Smooth muscle cell (in vitro differentiated cells): ENCODE data around the gene C9orf85. TPM values are rescaled to one million over a fixed set of nuclear protein-coding genes. Genes with fewer than 3 reads are reported as not detected.
"Not testable (repeated sequence)": the region's sequence is repeated elsewhere in the genome, so short reads cannot be mapped to it uniquely, and the experiment has no call there.

Source experiments
- DNase-seq: peaks from one replicate; lab custom pipeline; 2025; ENCODE audit not compliant: unreplicated experiment; lab: John Stamatoyannopoulos, UW
- H2AFZ ChIP-seq: fragments of 200-600 bp; sonication (generic); 2 replicates; pipeline ENCODE4 v1.6.0; 2016; ENCODE audit warnings: antibody characterized with exemption, low read depth, mild to moderate bottlenecking
- H3F3A ChIP-seq: fragments of 200-600 bp; sonication (generic); 2 replicates; pipeline ENCODE4 v1.6.0; 2017; ENCODE audit warnings: antibody characterized with exemption, low read depth
- H3K27ac ChIP-seq: fragments of 200-600 bp; sonication (generic); 2 replicates; pipeline ENCODE4 v1.5.1; 2016; ENCODE audit warnings: low read depth, mild to moderate bottlenecking
- H3K27me3 ChIP-seq: fragments of 200-600 bp; sonication (generic); 2 replicates; pipeline ENCODE4 v1.6.1; 2016; ENCODE audit warnings: low read depth, mild to moderate bottlenecking
- H3K36me3 ChIP-seq: fragments of 200-600 bp; sonication (generic); 2 replicates; pipeline ENCODE4 v1.5.1; 2016; ENCODE audit warnings: low read depth
- H3K4me1 ChIP-seq: fragments of 200-600 bp; sonication (generic); 2 replicates; pipeline ENCODE4 v1.5.1; 2016; ENCODE audit warnings: low read depth
- H3K4me2 ChIP-seq: fragments of 200-600 bp; sonication (generic); 2 replicates; pipeline ENCODE4 v1.6.0; 2016; ENCODE audit warnings: mild to moderate bottlenecking
- H3K4me3 ChIP-seq: fragments of 200-600 bp; sonication (generic); 2 replicates; pipeline ENCODE4 v1.5.1; 2016; ENCODE audit warnings: mild to moderate bottlenecking
- H3K79me2 ChIP-seq: fragments of 200-600 bp; sonication (generic); 2 replicates; pipeline ENCODE4 v1.6.0; 2016; ENCODE audit warnings: low read depth, mild to moderate bottlenecking
- H3K9ac ChIP-seq: fragments of 200-600 bp; sonication (generic); 2 replicates; pipeline ENCODE4 v1.6.0; 2016; ENCODE audit warnings: low read depth
- H3K9me3 ChIP-seq: fragments of 200-600 bp; sonication (generic); replicated peaks from 2 replicates; pipeline ENCODE4 v1.5.1; 2016; ENCODE audit warnings: low read depth
- H4K20me1 ChIP-seq: fragments of 200-600 bp; sonication (generic); 2 replicates; pipeline ENCODE4 v1.6.0; 2016; ENCODE audit warnings: low read depth
- WGBS: methylation state at CpG from one replicate; pipeline ENCODE4 v1.1.7; 2016; ENCODE audit warnings: low lambda C conversion rate; 5-methylcytosine and 5-hydroxymethylcytosine counted together
- polyA plus RNA-seq: library from polyadenylated mRNA; unstranded; fragments of >200 nt; fragmentation: Nextera tagmentation; extraction: Ambion mirVana; gene quantifications from 2 replicates; pipeline ENCODE4 v1.2.1, GENCODE V29; 2016
- total RNA-seq: library from RNA; depleted of rRNA; stranded (reverse); fragments of >200 nt; gene quantifications from 2 replicates; pipeline ENCODE4 v1.2.3, GENCODE V29; 2014
- TF ChIP-seq, protein P1 (sequence below): fragments of 200-600 bp; sonication (generic); IDR thresholded peaks from 2 replicates; pipeline ENCODE4 v1.5.1; 2017; ENCODE audit warnings: borderline replicate concordance, mild to moderate bottlenecking, antibody characterized with exemption; ENCODE audit not compliant: insufficient read depth, poor library complexity, severe bottlenecking

Gene C9orf85
- total and polyA plus RNA-seq, 2 experiments from 2014 or later: 10.2 to 11.8 TPM

DNA sequence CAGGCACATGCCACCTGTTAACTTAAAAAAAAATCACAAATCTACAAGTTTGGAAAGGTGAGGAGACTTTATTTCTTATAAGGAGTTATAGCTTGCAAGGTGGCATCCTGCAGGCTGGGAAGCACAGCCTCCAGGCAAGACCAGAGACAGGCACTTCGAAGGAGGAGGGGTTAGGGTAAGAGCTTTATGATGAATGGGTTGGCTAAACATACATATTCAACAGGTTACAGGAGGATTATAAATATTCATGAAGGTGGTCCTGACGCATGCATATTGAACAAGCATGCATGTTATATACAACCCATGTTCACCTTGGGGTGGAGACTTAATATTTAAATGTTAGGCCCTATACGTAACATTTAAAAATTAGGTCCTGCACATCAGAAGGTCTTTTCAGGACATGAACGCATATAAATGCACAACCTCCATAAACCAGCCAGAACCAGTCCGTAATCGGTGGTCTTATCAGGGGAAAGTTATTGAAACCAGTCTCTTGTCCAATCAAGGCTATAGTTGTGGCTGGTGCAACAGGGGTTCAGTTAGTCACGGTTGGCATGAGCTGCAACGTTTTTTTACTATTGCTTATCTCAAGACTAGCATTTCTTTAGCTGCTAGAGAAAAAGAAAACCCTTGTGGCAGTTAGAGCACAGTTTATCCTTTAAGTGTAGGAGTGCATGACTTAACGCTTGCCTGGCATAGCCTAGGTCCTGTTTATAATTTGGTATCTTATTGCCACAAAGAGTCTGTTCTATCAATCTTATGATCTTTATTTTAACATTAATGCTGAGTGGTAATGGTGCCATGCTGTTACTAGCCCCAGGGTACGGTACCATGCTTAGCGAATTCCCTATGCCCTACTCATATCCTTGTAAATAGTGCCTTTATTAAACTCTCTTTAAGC, 76.3 kb downstream of the C9orf85 start:
- H3K9me3 ChIP-seq: no peaks in the 10 kb centered on the region

DNA sequence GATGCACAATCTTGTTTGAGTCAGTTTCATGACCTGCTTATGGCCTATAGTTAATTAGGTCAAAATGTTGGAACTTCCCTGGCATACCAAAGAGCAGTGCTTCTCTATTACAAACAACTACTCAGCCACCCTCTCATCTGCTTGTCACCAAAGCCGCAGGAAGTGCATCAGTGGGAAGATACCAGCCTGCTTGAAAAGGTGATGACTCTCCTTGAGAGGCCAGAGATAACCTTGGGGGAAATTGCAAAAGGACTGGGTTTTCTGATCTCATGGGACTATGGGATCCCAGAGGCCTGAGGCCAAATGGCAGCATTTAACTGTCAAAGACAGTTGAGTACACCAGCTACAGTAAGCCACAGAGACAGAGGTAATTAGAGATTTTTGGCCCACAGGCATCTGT, 79.0 kb downstream of the C9orf85 start:
- no peak for DNase-seq
- H2AFZ ChIP-seq: no peak overlapping the region
- no peaks in the 10 kb centered on the region for H3F3A ChIP-seq
- no peaks in the 10 kb centered on the region for H3K36me3 ChIP-seq
- H3K9me3 ChIP-seq: no peaks in the 10 kb centered on the region
- WGBS: 68% methylated on average over 1 of the region's 1 CpG
- TF ChIP-seq, protein P1, sequence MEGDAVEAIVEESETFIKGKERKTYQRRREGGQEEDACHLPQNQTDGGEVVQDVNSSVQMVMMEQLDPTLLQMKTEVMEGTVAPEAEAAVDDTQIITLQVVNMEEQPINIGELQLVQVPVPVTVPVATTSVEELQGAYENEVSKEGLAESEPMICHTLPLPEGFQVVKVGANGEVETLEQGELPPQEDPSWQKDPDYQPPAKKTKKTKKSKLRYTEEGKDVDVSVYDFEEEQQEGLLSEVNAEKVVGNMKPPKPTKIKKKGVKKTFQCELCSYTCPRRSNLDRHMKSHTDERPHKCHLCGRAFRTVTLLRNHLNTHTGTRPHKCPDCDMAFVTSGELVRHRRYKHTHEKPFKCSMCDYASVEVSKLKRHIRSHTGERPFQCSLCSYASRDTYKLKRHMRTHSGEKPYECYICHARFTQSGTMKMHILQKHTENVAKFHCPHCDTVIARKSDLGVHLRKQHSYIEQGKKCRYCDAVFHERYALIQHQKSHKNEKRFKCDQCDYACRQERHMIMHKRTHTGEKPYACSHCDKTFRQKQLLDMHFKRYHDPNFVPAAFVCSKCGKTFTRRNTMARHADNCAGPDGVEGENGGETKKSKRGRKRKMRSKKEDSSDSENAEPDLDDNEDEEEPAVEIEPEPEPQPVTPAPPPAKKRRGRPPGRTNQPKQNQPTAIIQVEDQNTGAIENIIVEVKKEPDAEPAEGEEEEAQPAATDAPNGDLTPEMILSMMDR: no peak
- no peak overlapping the region for H3K4me2 ChIP-seq
- no peaks in the 10 kb centered on the region for H3K4me1 ChIP-seq
- H3K79me2 ChIP-seq: no peaks in the 10 kb centered on the region
- H3K27me3 ChIP-seq: no peaks in the 10 kb centered on the region
- no peak overlapping the region for H3K27ac ChIP-seq
- no peaks in the 10 kb centered on the region for H4K20me1 ChIP-seq
- no peak overlapping the region for H3K4me3 ChIP-seq
- H3K9ac ChIP-seq: no peak overlapping the region

More for the DNA sequence above, 76.3 kb downstream of the C9orf85 start:
- no peaks in the 10 kb centered on the region for H3K4me1 ChIP-seq
- peak overlapping the region; percentile 56 for H3K4me2 ChIP-seq
- H3K27ac ChIP-seq: no peak overlapping the region
- H3K4me3 ChIP-seq: no peak overlapping the region
- H2AFZ ChIP-seq: no peak overlapping the region
- no peaks in the 10 kb centered on the region for H3F3A ChIP-seq
- H3K9ac ChIP-seq: no peak overlapping the region
- H3K79me2 ChIP-seq: no peaks in the 10 kb centered on the region
- TF ChIP-seq, protein P1: no peak
- WGBS: 49% methylated on average over 11 of the region's 11 CpGs
- H3K36me3 ChIP-seq: no peaks in the 10 kb centered on the region
- no peaks in the 10 kb centered on the region for H4K20me1 ChIP-seq
- DNase-seq: no peak
- H3K27me3 ChIP-seq: no peaks in the 10 kb centered on the region

DNA sequence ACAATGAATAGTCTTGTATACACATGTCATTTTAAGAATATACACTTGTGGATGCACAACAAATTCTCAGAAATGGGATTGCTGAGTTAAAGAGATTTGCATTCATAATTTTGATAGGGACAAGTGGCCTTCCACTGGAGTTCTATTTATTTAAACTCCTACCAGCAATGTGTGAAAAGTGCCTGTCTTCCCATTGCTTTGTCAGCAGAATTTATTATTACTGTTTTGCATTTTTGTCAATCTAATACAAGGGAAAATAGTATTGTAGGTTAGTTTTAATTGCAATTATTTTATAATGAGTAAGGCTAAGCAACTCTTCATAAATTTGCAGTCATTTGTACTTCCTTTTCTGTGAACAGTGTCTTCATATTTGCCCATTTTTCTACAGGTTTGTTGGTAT, 94.0 kb downstream of the C9orf85 start:
- Histone ChIP-seq H3K4me2 (no peak overlapping the region), H3K36me3 (no peaks in the 10 kb centered on the region), H3K4me3 (no peak overlapping the region), H3K79me2 (no peaks in the 10 kb centered on the region), H3K9me3 (no peaks in the 10 kb centered on the region), H3K9ac (no peak overlapping the region), H3F3A (no peaks in the 10 kb centered on the region), H2AFZ (no peak overlapping the region), H3K4me1 (no peaks in the 10 kb centered on the region), H4K20me1 (no peaks in the 10 kb centered on the region), H3K27ac (no peak overlapping the region), H3K27me3 (no peaks in the 10 kb centered on the region)
- TF ChIP-seq, protein P1: no peak
- no peak for DNase-seq

DNA sequence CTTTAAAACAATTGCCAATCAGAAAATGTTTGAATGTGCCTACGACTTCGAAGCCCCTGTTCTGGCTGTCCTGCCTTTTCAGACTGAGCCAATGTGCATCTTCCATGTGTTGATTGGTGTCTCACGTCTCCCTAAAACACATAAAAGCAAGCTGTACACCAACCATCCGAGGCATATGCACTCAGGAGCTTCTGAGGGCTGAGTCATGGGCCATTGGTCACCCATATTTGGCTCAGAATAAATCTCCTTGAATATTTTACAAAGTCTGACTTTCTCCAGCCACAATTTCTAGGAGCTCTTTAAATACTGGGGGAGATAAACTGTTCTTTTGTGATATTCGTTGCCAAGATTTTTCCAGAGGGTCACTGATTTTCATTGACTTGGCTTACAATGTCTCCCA, 95.1 kb downstream of the C9orf85 start:
- 40% methylated on average over 5 of the region's 5 CpGs for WGBS
- no peak overlapping the region for H2AFZ ChIP-seq
- DNase-seq: no peak

DNA sequence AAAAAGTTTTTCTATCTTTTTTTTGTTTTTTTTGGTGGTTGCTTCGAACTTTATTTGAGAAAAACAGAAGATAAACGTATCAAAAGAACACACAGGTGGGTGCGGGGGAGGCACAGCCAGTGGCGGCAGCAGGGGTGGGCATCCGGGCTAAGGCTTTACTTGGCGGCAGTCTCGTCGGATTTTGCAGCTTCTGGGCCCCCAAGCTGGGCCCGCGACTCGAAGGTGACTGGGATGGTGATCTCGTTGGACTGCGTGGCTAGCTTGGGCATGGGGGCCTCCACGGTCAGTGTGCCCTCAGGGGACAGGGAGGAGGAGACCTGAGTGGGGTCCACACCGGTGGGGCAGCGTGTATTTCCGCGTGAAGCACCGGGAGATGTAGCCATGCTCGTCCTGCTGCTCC, 96.3 kb downstream of the C9orf85 start:
- H3F3A ChIP-seq, H3K27me3 ChIP-seq, H3K9me3 ChIP-seq, H3K4me1 ChIP-seq, H2AFZ ChIP-seq, H3K9ac ChIP-seq, H3K27ac ChIP-seq, H3K79me2 ChIP-seq, H3K4me2 ChIP-seq, H3K4me3 ChIP-seq, H3K36me3 ChIP-seq, H4K20me1 ChIP-seq, DNase-seq: not testable (repeated sequence)
- WGBS: 98% methylated on average over 20 of the region's 20 CpGs

More for the DNA sequence above, 95.1 kb downstream of the C9orf85 start:
- Histone ChIP-seq H3K4me1 (no peaks in the 10 kb centered on the region), H3K4me2 (no peak overlapping the region), H3F3A (no peaks in the 10 kb centered on the region), H3K79me2 (no peaks in the 10 kb centered on the region), H3K36me3 (no peaks in the 10 kb centered on the region), H3K27me3 (no peaks in the 10 kb centered on the region), H3K9ac (no peak overlapping the region), H3K4me3 (no peak overlapping the region), H4K20me1 (no peaks in the 10 kb centered on the region), H3K9me3 (no peaks in the 10 kb centered on the region), H3K27ac (no peak overlapping the region)
- TF ChIP-seq, protein P1: no peak
